Jurkat, Clone E6-1 (cell line): ENCODE measurements around the gene CDADC1.
A peak's percentile ranks its signal among the peaks of the same experiment; 100 is the strongest.

Experiments
- DNase-seq: peaks from one replicate; pipeline ENCODE4 v3.0.0-alpha.2; 2011; ENCODE audit warnings: low read depth, low spot score
- H3K4me3 ChIP-seq: 2 replicates; pipeline ENCODE4 v1.5.1; 2011; ENCODE audit warnings: mild to moderate bottlenecking, low read length, control low read depth, moderate library complexity

CDADC1 gene

GRCh38 chr13:49226613-49227012 is 21.1 kb upstream of the CDADC1 start:
- no peak for DNase-seq
- no peak overlapping the region for H3K4me3 ChIP-seq

GRCh38 chr13:49234741-49235140 is 13.0 kb upstream of the CDADC1 start:
- no peak for DNase-seq
- H3K4me3 ChIP-seq, result no peak overlapping the region

GRCh38 chr13:49235856-49236431 is 11.8 kb upstream of the CDADC1 start:
- no peak overlapping the region for H3K4me3 ChIP-seq
- DNase-seq, result no peak

- DNase-seq, result no peak
- H3K4me3 ChIP-seq, result no peak overlapping the region
Observed at GRCh38 chr13:49238621-49239020, 9.1 kb upstream of the CDADC1 start.

- no peak overlapping the region for H3K4me3 ChIP-seq
- no peak for DNase-seq
Observed at GRCh38 chr13:49240017-49240416, 7.7 kb upstream of the CDADC1 start.

- H3K4me3 ChIP-seq, result no peak overlapping the region
- DNase-seq, result no peak
Observed at GRCh38 chr13:49241296-49241695, 6.4 kb upstream of the CDADC1 start.

- DNase-seq, result no peak
Observed at GRCh38 chr13:49245101-49245500, 2.6 kb upstream of the CDADC1 start.

GRCh38 chr13:49246850-49247642 is 679 bp upstream of the CDADC1 start:
- DNase-seq, result no peak
- H3K4me3 ChIP-seq, result peak overlapping the region; percentile 96

More at GRCh38 chr13:49245101-49245500, 2.6 kb upstream of the CDADC1 start:
- H3K4me3 ChIP-seq, result no peak overlapping the region

GRCh38 chr13:49248622-49249002 is 887 bp downstream of the CDADC1 start:
- peak; percentile 17 for DNase-seq
- peak overlapping the region; percentile 96 for H3K4me3 ChIP-seq

- H3K4me3 ChIP-seq, result no peak overlapping the region
- DNase-seq, result no peak
Observed at GRCh38 chr13:49251326-49251725, 3.6 kb downstream of the CDADC1 start.

GRCh38 chr13:49253310-49253709 is 5.6 kb downstream of the CDADC1 start:
- H3K4me3 ChIP-seq, result no peak overlapping the region
- peak; percentile 12 for DNase-seq

GRCh38 chr13:49254007-49254406 is 6.3 kb downstream of the CDADC1 start:
- no peak overlapping the region for H3K4me3 ChIP-seq
- DNase-seq, result peak; percentile 57

GRCh38 chr13:49256841-49257240 is 9.1 kb downstream of the CDADC1 start:
- no peak for DNase-seq
- no peak overlapping the region for H3K4me3 ChIP-seq

GRCh38 chr13:49258089-49258796 is 10.5 kb downstream of the CDADC1 start:
- no peak for DNase-seq
- H3K4me3 ChIP-seq, result no peak overlapping the region

GRCh38 chr13:49259586-49259985 is 11.9 kb downstream of the CDADC1 start:
- no peak for DNase-seq
- no peak overlapping the region for H3K4me3 ChIP-seq

GRCh38 chr13:49262634-49263033 is 14.9 kb downstream of the CDADC1 start:
- no peak overlapping the region for H3K4me3 ChIP-seq
- no peak for DNase-seq

GRCh38 chr13:49265822-49266221 is 18.1 kb downstream of the CDADC1 start:
- H3K4me3 ChIP-seq, result no peak overlapping the region
- DNase-seq, result no peak

GRCh38 chr13:49271264-49271663 is 23.5 kb downstream of the CDADC1 start:
- DNase-seq, result no peak
- H3K4me3 ChIP-seq, result no peak overlapping the region

GRCh38 chr13:49272296-49272695 is 24.6 kb downstream of the CDADC1 start:
- no peak overlapping the region for H3K4me3 ChIP-seq
- DNase-seq, result no peak

GRCh38 chr13:49278211-49278610 is 30.5 kb downstream of the CDADC1 start:
- DNase-seq, result no peak
- no peak overlapping the region for H3K4me3 ChIP-seq
